Measurements from ENCODE around the gene CHRNA4.

CHRNA4 gene

GRCh38 chr20:63331741-63332400, 29.3 kb downstream of the CHRNA4 start:
- no peak for DNase-seq

- no peak for DNase-seq
Observed at GRCh38 chr20:63330940-63331339, 30.2 kb downstream of the CHRNA4 start.

- DNase-seq, result no peak
Observed at GRCh38 chr20:63330084-63330760, 30.9 kb downstream of the CHRNA4 start.

- DNase-seq, result no peak
Observed at GRCh38 chr20:63329331-63330083, 31.6 kb downstream of the CHRNA4 start.

- DNase-seq, result no peak
Observed at GRCh38 chr20:63328718-63329275, 32.4 kb downstream of the CHRNA4 start.

GRCh38 chr20:63328026-63328700, 33.0 kb downstream of the CHRNA4 start:
- no peak for DNase-seq

- no peak for DNase-seq
Observed at GRCh38 chr20:63327231-63327745, 33.9 kb downstream of the CHRNA4 start.

- DNase-seq, result peak; percentile 3
Observed at GRCh38 chr20:63326314-63327230, 34.6 kb downstream of the CHRNA4 start.

GRCh38 chr20:63325554-63326313, 35.4 kb downstream of the CHRNA4 start:
- no peak for DNase-seq

- no peak for DNase-seq
Observed at GRCh38 chr20:63325021-63325471, 36.1 kb downstream of the CHRNA4 start.

GRCh38 chr20:63323357-63323981, 37.7 kb downstream of the CHRNA4 start:
- no peak for DNase-seq

GRCh38 chr20:63322933-63323273, 38.2 kb downstream of the CHRNA4 start:
- no peak for DNase-seq

GRCh38 chr20:63322146-63322932, 38.8 kb downstream of the CHRNA4 start:
- DNase-seq, result no peak

- DNase-seq, result no peak
Observed at GRCh38 chr20:63321148-63321831, 39.9 kb downstream of the CHRNA4 start.

- DNase-seq, result no peak
Observed at GRCh38 chr20:63320616-63321147, 40.5 kb downstream of the CHRNA4 start.

GRCh38 chr20:63320041-63320511, 41.1 kb downstream of the CHRNA4 start:
- DNase-seq, result no peak

- DNase-seq, result no peak
Observed at GRCh38 chr20:63319164-63320040, 41.7 kb downstream of the CHRNA4 start.

Measured in CD4-positive, alpha-beta T cell treated with Interleukin-21 for 1 hour (primary cell).